Measurements from ENCODE around the gene FKBP9. TPM values are rescaled to one million over a fixed set of nuclear protein-coding genes. Genes with fewer than 3 reads are reported as not detected.
"Not testable (repeated sequence)": the region's sequence is repeated elsewhere in the genome, so short reads cannot be mapped to it uniquely, and the experiment has no call there.

The FKBP9 gene, protein sequence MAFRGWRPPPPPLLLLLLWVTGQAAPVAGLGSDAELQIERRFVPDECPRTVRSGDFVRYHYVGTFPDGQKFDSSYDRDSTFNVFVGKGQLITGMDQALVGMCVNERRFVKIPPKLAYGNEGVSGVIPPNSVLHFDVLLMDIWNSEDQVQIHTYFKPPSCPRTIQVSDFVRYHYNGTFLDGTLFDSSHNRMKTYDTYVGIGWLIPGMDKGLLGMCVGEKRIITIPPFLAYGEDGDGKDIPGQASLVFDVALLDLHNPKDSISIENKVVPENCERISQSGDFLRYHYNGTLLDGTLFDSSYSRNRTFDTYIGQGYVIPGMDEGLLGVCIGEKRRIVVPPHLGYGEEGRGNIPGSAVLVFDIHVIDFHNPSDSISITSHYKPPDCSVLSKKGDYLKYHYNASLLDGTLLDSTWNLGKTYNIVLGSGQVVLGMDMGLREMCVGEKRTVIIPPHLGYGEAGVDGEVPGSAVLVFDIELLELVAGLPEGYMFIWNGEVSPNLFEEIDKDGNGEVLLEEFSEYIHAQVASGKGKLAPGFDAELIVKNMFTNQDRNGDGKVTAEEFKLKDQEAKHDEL
- polyA plus RNA-seq (2013, experiment 1 of 2; ENCODE audit: insufficient read length), result 372 TPM
- 374 TPM for polyA plus RNA-seq (2013, experiment 2 of 2; ENCODE audit: insufficient read length)

DNA sequence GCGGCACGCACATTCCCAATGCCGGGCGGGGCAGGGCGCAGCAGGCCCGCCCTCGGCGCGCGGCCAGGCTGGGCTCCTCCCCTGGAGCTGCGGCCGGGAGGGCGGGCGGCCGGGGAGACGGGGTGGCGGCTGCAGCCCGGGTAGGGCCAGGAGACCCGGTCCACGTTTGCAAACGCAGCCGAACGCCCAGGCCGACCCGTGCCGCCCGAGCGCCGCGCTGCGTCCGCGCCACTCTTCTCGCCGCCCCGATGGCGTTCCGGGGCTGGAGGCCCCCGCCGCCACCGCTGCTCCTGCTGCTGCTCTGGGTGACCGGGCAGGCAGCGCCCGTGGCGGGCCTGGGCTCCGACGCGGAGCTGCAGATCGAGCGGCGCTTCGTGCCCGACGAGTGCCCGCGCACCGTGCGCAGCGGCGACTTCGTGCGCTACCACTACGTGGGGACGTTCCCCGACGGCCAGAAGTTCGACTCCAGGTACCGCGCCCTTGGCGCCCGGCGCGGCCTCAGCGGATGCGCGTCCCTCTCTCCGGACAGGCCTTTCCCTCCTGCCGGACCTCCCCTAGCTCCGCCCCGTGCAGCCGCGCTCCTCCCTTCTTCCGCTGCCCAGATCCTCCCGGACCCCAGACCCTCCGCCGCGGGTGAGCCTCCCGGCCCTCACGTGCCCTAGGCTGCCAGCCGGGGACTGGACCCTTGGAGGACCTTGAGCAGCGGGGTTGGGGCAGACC is at the start of gene FKBP9:
Gene FKBP9, plus strand, starts transcription at position 115 of the 720 bp plus-strand sequence. Its CDS starts 134 bp downstream, at position 249.
- DNase-seq, result peak; percentile 96

DNA sequence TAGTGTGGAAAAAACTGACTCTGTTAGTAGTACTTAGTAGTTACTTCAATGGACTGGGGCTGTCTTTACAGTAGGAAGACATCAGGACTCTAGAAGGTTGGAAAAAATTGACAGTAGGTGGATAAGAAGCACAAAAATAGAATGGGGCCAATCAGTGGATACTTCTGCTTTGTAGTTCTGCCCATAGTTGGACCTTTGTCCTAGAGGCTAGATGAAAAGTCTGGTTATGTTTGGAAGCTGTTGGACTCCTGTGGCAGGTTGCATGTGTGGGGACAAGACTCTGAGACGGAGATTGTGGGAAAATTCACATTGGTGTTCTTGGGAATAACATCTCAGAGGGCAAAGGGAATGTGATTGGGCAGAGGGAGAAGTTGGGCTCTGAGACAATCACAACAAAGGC is 47.0 kb upstream of the FKBP9 start:
- no peak for DNase-seq

DNA sequence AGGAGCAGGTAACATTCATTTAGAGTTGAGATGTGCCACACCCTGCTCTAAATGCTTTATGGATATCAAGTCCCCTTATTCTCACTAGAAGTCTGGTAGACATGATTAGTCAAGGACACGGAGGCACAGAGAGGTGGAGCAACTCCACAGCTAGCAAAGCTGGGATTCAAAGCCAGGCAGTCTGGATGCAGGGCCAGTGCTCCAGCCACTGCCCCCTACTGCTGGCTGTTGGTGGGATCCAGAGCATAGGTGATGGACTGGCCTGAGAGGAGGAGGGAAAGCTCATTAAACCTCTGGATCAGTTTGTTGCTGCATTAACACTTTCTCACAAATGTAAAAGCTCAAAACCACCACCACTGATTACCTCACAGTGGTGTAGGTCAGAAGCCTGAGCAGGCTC is 43.1 kb upstream of the FKBP9 start:
- DNase-seq, result no peak

DNA sequence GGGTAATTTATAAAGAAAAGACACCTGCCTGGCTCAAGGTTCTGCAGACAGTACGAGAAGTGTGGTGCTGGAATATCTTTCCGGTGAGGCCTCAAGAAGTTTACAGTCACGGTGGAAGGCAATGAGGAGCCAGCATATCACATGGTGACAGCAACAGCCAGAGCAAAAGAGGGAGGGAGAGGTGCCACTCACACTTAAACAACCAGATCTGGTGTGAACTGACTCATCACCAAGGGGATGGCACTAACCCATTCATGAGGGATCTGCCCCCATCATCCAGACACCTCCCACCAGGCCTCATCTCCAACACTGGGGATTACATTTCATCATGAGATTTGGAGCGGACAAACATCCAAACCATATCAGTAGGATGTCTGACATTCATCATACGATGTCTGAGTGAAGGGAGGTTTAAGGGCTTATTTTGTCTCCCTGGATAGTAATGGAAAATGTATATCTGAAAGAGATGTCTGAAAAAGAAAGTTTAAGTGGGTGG is 42.2 kb upstream of the FKBP9 start:
- DNase-seq, result no peak

DNA sequence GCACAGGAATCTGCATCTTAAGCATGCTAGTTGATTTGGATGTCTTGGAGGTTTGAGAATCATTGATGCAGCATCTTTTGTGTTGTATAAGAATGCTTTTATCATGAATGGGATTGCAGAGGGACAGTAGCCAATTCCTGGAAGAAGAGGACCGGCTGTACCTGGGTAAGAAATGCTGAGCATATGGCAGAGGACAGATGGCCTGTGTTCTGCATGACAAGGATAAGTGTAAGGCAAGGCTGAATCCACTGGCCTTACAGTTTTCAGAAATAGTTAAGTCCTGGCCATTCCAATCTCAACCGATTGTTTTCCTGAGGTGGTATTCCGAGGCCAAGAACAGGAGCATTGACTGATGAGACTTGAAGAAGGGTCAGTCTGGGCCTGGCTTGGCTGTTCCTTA is 41.2 kb upstream of the FKBP9 start:
- DNase-seq, result no peak

DNA sequence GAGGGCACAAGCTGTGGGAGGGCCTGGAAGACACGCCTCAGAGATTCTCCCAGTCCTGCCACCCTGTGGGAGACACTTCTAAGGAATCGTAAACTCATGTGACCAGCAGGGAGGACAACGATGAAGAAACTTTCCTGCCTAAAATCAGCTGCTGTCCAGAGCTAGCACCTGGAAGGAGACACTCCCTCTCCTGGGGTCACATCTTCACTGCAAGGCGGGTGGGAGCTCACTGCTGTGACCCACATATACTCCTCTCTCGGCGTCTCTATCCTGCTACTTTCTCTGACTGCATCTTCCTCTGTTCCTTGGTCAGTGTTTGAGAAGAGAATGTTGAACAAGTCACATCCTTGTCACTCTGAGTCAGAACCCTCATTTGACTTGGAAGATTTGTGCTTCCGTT is 40.2 kb upstream of the FKBP9 start:
- DNase-seq, result not testable (repeated sequence)

DNA sequence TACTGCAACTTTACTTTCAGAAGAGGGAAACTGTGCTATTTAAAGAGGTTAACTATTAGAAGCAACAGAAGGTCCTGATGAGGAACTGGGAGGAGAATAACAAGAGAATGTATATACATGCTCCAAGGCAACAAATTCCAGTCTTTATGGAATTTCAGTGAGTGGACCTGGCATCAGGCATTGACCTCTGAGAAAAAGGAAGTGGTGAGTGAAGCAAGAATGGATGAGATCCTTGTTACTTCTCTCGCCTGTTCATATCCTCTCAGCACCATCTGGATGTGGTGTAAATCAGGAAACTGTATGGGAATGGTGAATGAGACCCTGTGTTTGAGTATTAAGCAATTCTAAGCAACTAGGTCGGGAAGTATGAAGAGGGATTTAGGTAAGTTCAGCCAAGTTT is 35.3 kb upstream of the FKBP9 start:
- peak; percentile 20 for DNase-seq

DNA sequence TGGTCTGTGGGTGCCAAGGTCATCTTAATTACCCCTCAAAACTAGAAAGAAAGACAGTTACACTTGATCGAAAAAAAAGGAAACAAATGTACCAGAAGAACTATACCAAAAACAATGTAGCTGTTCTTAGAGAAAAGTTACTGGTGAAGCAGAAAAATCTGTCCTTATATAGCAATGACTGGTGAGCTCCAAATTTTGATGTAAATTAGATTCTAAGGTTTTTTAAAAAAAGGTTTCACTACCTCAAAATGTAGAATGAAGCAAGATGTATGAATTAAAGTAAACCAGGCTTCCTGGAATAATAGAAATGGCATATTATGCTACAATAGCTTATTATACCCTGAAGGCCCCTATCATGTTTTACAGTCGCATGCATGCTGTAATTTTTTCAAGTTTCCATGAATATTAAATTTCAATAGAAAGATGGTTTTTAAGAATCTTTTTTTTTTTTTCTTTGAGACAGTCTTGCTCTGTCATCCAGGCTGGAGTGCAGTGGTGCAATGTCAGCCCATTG is 28.4 kb upstream of the FKBP9 start:
- DNase-seq, result no peak

DNA sequence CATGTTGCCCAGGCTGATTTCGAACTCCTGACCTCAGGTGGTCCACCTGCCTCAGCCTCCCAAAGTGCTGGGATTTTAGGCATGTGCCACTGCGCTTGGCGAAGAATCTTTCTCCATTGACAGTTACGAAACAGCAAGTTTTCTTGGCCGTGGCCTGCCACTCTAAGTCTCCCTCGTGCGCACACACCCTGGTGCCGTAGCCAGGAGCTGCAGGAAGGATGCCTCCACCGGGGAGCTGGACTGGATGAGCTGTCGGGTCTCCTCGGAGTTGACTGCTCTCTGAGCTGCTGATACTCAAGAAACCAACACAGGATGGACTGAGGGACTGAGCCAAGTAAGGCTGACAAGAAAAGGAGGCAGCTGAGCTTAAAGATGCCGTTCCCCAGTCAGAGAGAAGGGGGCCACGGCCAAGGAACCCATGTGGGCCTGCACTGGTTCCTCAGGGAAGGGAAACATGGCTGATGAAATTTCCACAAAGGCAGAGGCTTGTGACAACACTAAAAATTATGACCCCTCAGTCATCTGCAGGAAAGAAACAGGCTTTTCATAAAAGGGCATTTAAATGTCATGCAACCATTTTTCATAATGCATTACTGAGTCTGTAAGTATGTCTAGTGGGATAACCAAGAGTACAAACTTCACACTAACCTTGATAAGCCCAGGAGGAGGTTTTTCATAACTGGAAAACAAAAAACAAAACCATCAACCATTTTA is 27.7 kb upstream of the FKBP9 start:
- no peak for DNase-seq

DNA sequence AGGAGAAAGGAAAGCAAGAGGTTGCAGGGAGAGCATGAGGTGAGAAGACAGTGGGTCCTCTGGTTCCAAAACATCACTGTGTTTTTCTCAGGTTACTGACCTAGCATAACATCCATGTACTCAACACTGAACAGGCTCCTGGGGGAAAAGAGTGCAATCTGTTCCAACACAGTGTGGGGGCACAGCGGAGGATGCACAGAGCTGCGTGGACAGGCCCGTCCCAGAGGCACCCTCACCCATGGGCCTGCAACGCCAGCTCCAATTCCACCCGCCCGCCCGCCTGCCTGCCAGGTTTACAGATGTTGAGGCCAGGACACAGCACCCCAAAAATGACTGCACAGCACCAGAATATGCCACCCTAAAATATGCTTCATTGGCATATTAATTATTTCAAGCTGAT is 26.9 kb upstream of the FKBP9 start:
- DNase-seq, result no peak

DNA sequence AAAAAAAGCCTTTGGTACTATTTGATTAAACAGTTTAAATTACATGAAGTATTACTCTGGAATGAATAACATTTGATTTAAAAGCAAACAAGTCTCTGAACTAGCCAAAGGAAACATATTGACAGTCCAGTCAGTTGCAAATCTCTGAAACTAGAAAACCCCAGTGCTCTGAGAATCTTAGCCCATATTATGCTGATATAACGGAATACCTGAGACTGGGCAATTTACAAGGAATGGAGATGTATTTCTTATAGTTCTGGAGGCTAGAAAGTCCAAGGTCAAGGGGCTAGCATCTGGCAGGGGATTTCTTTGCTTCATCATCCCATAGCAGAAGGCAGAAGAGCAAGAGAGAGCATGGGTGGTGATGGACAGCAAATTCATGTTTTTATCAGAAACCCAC is 21.7 kb upstream of the FKBP9 start:
- DNase-seq, result no peak

DNA sequence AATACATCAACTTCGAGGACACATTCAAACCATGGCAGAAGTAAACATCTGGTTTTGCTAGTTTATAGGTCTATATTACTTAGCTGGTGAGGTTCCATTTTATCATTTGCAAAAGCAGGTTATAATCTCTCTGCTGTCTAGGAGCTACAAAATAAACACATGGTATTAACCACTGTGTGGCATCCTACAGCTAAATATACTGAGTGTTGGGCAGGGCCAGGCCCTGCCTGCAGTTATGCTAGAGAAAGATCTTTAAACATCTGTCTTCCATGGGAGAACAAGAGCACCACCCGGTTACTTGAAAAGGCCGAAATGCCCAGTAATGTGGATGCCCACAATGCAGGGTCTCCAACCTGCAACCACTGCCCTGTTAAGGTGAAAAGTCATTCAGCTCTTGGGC is 20.6 kb upstream of the FKBP9 start:
- DNase-seq, result no peak

DNA sequence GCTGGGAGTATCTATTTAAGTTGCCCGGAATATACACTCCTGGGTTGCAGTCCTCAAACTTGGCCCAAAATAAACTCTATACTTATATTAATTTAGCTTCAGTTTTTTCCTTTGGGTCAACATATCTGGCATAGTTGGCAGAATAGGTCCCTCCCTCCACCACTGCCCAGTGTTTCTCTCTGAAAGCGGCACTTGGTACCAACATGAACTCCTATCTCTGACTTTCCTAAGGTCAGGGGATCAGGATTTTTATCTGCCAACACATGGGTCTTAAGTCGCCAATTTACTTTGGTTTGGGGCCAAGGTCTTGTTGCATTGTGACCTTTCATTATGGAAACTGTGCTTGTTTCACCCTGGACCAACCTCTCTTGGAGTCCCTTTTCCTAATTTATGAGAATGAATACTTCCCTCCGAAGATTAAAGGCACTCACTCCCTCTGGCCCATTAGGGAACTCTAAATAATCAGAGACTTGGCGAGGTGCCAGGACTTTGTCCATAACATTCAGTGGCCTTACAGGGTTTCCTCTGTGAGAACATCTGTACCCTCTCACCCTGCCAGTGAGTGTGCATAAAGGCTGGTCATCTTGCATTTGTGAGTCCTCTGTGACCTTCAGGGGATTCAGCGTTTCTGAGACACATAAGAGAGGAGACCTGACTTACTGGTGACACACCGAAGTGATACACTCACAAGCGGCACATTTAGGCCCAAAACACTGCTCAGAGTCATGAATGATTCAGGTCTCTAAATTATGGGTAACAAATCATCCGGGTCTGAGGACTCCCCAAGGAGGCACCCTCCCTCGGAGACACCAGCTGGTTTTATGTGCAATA is 19.7 kb upstream of the FKBP9 start:
- DNase-seq, result peak; percentile 6

DNA sequence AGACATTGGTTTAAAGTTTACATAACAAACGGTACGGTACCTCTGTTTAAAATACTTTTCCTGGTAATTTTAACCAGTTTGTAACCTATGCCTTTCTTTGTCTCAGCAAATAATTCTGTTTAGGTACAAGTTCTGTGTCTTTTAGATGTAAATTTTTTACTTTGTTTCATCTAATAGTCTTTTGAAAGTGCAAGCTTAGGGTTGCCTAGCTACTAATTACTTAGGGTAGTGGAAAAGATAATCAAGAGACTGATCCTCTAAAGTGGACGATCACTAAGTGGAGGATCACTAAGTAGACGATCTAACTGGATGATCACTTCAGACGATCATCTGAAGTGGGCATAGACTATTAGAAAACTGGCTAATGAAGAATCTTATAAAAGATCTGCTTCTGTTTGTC is 16.1 kb upstream of the FKBP9 start:
- no peak for DNase-seq

DNA sequence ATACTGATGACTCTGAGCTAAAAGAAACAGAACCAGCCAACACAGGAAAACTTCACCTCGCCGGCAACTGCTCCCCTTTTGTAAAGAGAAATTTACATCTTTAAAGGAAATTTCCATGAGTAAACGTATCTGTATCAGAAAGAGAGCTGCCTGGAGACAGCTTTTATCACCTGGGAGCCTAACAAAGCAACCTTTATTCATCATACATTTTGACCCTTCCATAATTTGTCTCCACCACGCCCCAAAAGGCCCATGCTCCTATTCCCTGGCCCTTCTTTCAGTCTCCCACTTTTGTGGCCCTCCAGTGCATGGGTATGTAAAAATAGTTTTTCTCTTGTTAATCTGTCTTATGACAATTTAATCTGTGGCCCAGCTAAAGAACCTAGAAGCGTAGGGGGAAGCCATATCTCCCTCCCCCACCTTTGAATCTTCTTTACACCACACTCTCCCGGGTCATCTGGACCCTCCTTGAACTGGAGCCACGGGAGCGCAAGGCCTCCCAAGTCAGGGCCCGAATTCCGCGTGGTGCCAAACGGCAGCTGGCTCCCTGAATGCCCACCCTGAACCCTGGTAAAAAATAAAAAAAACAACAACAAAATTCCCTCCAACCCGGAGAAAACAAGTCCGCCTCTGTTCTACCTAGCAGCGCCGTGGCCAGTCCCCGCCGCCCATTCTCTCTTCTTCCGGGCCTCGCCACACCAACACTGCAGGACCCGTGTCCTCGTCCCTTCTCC is 15.4 kb upstream of the FKBP9 start:
- DNase-seq, result no peak

DNA sequence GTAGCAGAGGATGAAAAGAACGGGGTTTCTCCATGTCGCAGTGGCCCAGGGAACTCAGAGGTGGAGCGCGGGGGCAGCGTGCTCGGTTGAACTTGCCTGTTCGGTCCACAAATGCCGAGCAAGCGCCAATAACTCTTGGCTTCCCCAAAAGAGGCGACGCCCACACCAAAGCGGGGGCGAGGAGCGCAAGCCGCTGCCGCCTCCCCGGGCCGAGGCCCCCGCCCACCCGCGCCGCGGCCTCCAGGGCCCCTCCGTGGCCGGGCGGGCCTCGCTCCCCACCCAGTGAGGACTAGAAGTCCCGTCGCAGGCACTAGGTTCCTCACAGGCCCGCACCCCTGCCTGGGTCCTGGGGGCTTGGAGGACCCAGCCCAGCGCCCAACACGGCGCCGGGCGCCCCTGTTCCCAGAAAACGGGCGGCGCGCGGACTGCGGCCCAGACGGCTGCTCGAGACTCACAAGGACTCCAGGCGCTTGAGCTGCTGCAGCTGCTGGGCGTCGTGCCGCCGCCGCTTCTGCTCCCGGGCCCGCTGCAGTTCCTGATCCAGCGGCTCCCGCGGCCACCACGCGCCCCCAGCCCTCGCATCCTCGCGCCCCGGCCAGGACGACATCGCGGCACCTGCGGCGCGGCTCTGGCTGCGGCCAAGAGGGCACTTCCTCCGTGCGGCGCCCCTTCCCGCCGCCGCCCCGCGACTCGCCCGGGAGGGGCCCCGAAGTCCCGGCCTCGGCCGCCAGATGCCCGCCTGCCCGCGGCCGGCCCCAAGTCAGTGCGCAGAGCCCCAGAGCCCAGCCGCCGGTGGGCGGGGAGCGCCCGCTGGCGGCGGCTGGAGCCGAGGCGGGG is 14.6 kb upstream of the FKBP9 start:
- peak; percentile 84 for DNase-seq

DNA sequence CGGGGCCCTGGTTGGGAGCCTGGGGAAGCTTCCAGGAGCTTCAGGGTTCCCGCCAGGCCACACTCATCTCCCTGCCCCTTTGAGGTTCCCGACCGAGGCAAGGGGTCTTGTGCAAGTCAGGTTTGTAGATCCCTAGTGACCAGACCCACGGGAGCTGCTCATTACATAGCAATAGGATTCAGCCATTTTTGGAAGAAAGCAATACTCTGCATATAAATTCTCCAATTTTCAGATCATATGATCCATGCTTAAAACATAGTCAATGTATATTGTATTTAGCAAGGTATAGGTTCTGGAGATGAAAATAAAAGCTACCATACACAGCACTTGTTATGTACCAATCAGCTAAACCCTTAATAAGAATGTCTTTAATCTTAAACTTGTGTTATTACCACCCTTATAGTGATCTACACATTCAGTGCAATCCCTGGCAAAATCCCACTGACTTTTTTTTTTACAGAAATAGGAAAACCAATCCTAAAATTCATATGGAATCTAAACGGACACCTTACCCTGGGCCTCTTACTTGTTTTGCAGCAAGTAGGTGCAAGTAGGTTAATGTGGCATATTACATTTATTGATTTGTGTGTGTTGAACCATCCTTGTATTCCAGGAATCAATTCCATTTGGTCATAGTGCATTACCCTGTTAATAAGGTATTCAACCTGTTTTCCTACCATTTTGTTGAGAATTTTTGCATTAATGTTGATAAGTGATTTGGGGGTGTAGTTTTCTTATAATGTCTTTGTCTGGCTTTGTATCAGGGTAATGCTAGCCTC is 13.8 kb upstream of the FKBP9 start:
- DNase-seq, result no peak

DNA sequence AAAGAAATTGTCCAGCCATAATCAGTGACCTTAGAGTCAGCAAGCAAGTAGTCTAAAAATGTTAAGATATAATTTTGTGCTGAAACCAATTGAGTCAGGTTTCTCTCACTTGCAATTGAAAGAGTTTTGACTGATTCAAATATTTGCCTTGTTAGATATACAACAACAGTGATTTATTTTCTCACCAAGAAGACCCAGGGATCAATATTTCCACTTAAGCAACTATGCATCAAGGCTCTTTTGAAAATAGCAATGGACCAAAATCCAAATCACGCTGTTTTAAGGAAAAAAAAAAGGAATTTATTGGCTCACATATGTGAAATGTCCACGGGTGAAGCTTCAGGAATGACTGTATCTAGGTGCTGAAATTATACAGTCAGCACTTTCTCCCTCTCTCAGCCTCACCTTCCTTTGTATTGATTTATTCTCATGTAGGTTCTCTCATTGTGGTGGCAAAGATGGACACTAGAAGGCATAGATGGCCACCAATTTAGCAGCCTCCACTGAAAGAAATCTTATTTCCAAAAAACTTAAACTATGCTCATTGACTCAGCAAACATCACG is 9.7 kb upstream of the FKBP9 start:
- DNase-seq, result no peak

DNA sequence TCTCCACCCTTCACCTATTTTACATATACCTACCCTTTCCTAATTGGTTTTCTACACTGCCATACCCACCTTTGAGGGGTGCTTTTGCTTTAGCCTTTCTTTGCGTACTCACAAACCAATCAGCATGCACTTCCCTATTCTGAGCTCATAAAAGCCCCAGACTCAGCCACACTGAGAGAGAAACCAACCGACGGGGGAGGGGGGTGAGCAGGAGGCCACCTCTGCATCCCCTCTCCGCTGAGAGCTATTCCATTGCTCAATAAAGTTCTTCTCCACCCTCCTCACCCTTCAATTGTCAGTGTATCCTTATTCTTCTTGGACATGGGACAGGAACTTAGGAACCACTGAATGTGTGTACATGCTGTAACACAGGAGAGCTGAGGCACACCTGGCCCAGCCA is 9.0 kb upstream of the FKBP9 start:
- no peak for DNase-seq

Data from fibroblast of skin of scalp (primary cell).